Measurements from ENCODE around the gene SP4.
A peak's percentile ranks its signal among the peaks of the same experiment; 100 is the strongest.

Gene SP4

GRCh38 chr7:21427871-21428658 is at the start of gene SP4:
SP4 (plus strand) TSS chr7:21428083; CDS start chr7:21428252, 169 bp downstream.
- DNase-seq = peak; percentile 99

DNA sequence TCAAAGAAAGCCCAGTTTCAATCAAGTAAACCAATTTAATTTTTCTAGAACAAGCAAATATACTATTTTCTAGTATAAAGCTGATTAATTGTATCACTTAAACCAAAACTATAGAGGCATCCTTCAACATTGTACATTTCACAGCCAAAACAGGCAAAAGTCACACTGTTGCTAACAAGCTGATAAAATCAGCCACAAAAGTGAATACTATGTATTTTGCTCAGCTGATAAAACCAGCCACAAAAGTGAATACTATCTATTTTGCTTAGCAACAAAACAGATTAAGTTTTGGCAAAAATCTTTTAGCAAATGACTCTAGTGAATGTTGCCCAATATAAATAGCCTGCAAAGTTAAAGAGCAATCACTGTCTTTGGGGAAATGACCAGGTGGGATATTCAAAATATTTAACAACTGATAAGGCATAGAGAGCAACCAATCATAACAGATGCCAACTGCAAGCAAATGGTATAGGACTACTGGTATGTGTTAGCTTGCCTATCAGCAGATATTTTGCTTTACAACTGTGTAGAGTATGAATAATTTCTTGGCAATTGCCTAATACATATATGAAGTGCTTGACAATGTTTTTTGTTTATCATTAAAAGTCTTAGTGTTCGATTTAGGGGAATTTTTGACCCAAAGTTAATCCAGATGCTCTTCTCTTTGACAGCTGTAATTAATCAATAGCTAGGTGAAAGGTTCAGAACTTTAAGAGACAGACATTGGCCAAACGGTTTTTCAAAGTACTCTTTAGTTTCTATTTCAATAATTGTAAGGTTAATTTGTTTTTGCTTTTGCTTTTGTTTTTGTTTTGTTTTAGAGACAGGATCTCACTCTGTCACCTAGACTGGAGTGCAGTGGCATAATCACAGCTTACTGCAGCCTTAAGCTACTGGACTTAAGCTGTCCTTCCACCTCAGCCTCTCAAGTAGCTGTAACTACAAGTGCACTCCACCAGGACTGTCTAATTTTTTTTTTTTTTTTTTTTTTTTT is 44.4 kb upstream of the SP4 start:
- no peak for DNase-seq

DNA sequence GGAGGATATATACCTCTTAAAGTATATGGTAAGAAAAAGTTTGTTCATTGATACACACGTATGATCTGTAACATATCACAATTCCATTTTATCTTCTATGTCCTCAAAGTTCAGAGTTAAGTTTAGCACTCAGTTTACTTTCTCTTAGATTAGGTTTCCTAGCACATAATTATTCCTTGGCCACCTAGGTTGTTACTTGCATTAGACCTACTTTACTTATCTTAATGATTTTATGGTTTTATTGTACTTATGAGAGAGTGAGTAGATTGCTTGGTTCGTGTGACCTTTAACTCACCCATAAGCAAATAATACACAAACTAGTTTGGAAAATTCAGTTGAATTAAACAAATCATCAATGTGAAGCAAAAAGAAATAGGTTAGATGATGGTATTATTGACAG is 33.9 kb upstream of the SP4 start:
- DNase-seq = no peak

DNA sequence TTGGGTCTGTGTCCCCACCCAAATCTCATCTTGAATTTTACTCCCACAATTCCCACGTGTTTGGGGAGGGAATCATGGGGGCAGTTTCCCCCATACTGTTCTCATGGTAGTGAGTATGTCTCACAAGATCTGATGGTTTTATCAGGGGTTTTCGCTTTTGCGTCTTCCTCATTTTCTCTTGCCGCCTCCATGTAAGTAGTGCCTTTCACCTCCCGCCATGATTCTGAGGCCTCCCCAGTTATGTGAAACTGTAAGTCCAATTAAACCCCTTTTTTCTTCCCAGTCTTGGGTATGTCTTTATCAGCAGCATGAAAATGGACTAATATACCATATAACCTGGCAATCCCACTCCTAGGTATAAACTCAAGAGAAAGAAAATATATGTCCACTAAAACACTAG is 25.9 kb upstream of the SP4 start:
- DNase-seq = no peak

- DNase-seq = no peak
Observed at GRCh38 chr7:21407796-21408480, 19.9 kb upstream of the SP4 start.

GRCh38 chr7:21408481-21408820 is 19.4 kb upstream of the SP4 start:
- DNase-seq = no peak

- no peak for DNase-seq
Observed at GRCh38 chr7:21412410-21412851, 15.5 kb upstream of the SP4 start.

- no peak for DNase-seq
Observed at GRCh38 chr7:21412957-21413356, 14.9 kb upstream of the SP4 start.

- no peak for DNase-seq
Observed at GRCh38 chr7:21413502-21413901, 14.4 kb upstream of the SP4 start.

DNA sequence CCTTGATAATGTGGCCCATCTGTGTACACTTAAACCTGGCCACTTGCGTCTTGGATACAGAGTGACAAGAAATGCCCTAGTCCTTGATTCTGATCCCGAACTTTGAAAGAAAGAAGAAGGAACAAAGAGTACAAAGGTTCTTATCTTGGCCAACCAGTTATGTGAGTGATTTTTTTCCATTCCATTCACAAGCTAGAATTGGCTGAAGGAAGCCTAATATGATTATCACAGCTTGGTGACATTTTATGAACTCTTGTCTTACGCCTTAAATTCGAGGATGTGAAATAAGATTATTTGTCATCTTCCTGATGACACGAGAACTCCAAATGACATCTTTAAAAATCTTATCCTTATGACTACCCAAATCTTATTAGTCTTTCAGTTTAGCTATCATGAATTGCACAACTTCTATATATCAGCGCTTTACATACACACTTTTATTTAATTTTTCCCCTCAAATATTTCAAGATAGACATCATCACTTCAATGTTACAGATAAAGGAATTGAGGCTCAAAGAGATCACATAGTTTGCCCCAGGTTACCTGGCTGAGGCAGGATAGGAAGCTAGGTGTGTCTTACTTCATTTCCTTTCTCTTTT is 13.0 kb upstream of the SP4 start:
- DNase-seq = no peak

GRCh38 chr7:21417647-21418046 is 10.2 kb upstream of the SP4 start:
- DNase-seq = no peak

DNA sequence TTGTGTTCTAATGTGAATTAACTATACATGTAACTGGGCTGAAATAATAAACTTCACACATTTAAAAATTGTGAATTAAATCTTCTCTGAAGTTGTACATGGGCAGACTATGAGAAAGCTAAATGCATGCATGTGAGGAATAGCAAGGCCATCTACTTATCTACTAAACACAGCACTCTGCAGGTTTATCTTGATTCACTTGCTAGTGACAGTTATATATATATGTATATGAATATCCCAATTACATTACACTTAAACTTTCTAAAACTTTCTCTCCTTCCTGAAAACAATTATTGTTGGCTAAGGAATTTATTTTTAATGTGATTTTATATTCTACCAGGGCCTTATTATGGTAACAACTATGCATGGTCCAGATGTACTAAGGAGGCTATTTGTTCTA is 5.1 kb upstream of the SP4 start:
- DNase-seq = no peak

- no peak for DNase-seq
Observed at GRCh38 chr7:21425290-21425689, 2.6 kb upstream of the SP4 start.

DNA sequence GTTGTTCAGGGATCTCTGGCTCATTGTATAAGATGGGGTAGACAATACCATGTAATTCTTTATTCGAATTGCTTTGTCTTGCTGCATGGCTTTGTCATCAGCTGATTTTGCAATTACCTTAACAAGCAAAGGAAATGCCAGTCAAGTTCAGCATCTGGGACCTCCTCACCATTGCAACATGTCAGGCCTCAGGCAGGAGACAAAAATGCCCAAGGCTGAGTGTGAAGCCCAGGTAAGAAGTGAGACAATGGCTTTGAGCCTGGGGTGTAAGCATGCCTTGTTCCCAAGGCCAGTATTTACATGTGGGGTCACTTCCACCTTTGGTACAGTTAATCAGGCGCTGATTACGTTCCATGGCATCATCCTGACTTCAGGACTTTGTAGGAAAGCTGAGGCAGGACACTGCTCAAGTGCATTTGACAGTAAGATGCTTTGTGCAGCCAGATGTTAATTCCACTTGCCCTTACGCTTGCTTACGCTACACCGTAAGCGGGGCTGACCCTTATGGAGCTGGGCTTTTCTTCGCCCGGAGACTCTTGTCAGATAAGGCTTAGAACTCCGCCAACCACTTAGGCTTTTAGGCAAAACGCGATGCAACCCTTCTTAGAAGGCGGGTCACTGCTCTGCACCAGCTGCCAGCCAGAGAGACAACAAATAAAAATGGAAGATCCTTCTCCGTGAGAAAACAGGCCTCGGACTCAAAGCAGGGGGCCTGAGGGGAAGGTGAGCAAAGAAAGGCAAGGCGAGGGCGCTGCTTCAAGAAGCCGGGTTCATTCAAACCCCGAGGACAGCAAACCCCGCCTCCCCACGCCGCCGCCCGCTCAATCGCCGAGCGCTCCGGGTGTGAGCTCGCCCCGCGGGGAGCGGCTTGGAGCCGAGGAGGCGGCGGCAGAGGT is 1.3 kb upstream of the SP4 start:
- DNase-seq = peak; percentile 19

GRCh38 chr7:21427182-21427870 is 557 bp upstream of the SP4 start:
- peak; percentile 99 for DNase-seq

GRCh38 chr7:21428659-21428941 is 717 bp downstream of the SP4 start:
- DNase-seq = no peak

GRCh38 chr7:21429021-21429420 is 1.1 kb downstream of the SP4 start:
- no peak for DNase-seq

DNA sequence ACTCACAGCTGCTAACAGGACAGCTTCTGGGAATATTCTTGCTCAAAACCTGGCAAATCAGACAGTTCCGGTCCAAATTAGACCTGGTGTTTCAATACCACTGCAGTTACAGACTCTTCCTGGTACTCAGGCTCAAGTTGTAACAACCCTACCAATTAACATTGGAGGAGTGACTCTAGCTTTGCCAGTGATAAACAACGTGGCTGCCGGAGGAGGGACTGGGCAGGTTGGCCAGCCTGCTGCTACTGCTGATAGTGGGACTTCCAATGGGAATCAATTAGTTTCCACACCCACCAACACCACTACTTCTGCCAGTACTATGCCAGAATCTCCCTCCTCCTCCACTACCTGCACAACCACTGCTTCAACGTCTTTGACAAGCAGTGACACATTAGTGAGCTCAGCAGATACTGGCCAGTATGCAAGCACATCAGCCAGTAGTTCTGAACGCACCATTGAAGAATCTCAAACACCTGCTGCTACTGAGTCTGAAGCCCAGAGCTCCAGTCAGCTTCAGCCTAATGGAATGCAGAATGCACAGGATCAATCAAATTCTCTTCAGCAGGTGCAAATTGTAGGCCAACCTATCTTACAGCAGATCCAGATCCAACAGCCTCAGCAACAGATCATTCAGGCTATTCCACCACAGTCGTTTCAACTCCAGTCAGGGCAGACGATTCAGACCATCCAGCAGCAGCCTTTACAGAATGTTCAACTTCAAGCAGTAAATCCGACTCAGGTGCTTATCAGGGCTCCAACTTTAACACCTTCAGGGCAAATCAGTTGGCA is 2.1 kb downstream of the SP4 start:
- no peak for DNase-seq

- DNase-seq = no peak
Observed at GRCh38 chr7:21430575-21430954, 2.7 kb downstream of the SP4 start.

- no peak for DNase-seq
Observed at GRCh38 chr7:21443149-21443841, 15.4 kb downstream of the SP4 start.
